GM08714 (cell line): ENCODE measurements around the gene KIRREL1.

Source experiments
- H3K4me3 ChIP-seq: fragments of 200-500 bp; sonication (Bioruptor generic); 2 replicates; pipeline ENCODE4 v1.5.1; 2014; ENCODE audit warnings: mild to moderate bottlenecking, low read length, inconsistent platforms
- ZNF274 ChIP-seq: IDR thresholded peaks from 2 replicates; pipeline ENCODE4 v1.6.1; 2012; ENCODE audit warnings: mild to moderate bottlenecking, low read depth, low read length

Gene KIRREL1

DNA sequence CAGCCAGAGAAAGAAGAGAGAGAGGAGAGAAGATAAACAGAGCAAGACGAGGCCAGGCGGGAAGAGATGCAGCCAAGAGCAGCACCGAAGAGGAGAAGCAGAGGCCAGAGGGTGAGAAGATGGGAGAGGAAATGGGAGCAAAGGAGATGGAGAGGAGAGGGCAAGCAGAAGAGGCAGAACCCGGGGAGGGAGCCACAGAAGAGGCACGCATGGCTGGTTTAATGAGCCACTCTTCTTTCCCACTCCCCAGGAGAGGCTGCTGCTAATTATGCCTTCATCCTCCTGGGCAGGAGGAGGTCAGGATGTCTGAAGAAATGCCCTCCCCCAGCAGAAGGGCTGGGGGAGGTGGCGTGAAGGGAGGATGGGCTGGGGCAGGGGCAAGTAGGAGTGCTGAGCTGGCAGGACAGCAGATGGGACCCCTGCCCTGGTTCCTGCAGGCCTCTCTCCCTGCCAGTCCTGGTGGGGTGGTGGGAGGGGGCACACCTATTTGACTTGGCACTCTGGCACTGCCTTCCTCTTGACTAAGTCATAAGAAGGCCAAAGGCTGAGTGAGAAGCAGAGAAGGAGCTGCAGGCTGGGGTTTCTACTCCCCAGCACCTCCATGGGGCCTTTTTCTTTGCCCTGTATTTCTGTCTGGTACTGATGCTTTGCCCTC, 32.3 kb downstream of the KIRREL1 start:
- no peak overlapping the region for H3K4me3 ChIP-seq
- no peak for TF ChIP-seq ZNF274

DNA sequence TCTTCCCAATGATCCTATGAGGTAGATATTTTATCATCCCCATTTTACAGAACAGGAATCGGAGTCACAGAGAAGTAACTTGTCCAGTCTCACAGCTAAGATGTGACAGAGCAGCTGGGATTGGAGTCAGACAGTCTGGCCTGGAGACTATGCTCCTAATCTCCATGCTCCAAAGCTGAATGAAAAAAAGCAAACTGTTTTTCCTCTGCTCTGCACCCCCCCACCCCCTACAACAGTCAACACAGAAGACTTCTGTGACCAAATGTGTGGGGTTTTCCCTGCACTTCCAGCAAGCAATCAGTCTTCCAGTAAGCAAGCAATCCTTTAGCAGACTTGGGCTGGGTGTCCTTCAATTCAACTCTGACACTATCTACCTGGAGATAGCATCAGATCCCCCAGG, 33.2 kb downstream of the KIRREL1 start:
- H3K4me3 ChIP-seq, result no peak overlapping the region
- TF ChIP-seq ZNF274, result no peak

GRCh38 chr1:158027508-158027907, 34.1 kb downstream of the KIRREL1 start:
- H3K4me3 ChIP-seq, result no peak overlapping the region
- no peak for TF ChIP-seq ZNF274

GRCh38 chr1:158028969-158029368, 35.5 kb downstream of the KIRREL1 start:
- no peak for TF ChIP-seq ZNF274

DNA sequence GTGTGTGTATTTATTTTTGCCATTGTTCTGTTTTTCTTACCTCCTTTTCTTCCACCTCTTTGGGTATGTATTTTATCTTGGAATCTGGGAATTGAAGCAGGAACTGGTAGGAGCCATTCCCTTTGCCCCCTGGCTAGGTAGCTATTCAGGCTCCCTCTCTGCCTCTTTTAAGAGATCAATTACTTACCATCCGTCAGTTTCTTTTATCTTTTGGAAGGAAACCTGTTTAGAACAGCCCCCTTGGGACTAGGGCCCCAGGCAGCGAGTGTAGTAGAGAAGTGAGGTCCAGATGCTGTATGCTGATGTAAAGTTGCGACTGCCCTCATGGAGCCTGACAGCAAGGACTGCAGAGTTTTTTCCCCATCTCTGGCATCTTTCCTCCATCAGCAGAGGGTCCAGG, 41.6 kb downstream of the KIRREL1 start:
- no peak overlapping the region for H3K4me3 ChIP-seq
- TF ChIP-seq ZNF274, result no peak

More at GRCh38 chr1:158028969-158029368, 35.5 kb downstream of the KIRREL1 start:
- H3K4me3 ChIP-seq, result no peak overlapping the region

DNA sequence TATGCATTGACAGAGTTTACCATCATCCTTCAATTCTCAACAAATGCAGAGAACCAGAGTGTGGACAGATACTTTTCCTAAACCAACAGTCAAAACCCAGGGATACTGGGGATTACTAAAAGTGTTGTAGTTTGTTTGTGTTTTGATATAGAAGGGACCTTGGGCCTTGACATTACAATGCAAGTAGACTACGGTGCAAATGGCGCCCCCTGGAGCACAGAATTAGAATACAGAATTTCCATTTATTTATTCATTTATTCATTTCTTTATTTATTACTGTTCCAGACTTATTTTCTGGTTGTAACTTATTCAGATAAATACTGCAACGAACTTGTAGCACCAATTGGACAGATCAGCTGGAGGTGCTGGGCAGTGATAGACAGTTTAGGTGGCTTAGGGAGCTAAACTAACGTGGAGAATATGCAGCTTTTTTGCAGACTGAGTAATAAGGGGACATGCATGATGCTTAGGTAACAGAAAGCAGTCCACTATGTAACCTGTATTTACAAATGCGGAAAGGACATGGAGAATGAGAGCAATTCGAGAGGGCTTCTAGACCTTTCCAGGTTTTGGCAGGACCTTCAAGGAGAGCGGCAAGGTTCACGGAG, 42.6 kb downstream of the KIRREL1 start:
- TF ChIP-seq ZNF274, result no peak
- H3K4me3 ChIP-seq, result no peak overlapping the region

DNA sequence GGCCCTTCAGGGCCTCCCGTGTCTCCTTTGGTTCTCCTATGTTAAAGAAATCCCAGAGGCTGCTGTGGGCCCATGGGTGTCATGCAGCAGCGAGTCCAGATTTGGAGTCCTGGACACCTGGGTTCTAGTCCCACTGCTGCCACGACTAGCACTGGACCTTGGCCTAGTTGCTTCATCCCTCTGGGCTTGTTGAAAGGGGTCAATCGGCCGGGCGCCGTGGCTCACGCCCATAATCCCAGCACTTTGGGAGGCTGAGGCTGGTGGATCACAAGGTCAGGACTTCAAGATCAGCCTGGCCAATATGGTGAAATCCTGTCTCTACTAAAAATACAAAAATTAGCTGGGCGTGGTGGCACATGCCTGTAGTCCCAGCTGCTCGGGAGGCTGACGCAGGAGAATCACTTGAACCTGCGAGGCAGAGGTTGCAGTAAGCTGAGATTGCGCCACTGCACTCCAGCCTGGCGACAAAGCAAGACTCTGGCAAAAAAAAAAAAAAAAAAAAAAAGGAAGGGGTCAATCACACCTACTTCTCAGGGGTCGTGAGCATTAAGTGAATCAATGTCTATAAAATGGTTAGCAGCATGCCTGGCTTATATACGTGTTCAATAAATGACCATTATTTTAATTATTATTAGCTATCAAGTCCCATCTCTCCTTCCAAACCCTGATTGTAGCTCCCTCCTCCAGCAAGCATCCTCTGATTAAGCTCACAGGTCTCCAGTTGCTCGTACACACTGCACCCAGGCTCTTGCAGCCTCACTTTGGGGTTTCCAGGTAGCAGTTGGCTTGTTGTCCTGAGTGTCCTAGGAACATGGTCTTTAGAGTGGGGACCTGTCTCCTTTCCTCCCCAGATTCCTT, 43.8 kb downstream of the KIRREL1 start:
- no peak overlapping the region for H3K4me3 ChIP-seq
- TF ChIP-seq ZNF274, result no peak

DNA sequence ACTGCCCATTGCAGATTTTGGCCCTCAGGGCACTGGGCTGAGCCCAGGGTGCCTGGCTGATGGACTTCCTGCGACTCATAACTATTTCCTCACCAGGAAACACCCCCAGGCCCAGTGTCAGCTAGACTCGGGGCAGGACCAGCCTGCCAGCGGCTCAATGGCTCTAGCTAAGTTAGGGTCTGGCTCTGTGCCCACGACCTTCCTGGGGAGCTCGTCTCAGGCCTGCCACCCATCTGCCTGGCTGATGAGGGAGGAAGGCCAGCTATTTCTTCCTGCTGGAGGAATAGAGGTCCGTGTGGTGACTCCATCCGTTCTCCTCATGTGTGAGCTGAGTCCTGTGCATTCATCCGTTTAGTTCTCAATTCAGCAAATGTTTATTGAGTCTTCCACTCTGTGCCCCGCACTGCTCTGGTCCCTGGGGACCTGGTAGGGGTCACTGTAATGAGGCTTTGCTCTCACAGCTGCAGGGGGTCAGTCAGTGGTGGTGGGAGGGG, 44.5 kb downstream of the KIRREL1 start:
- no peak for TF ChIP-seq ZNF274
- H3K4me3 ChIP-seq, result no peak overlapping the region

DNA sequence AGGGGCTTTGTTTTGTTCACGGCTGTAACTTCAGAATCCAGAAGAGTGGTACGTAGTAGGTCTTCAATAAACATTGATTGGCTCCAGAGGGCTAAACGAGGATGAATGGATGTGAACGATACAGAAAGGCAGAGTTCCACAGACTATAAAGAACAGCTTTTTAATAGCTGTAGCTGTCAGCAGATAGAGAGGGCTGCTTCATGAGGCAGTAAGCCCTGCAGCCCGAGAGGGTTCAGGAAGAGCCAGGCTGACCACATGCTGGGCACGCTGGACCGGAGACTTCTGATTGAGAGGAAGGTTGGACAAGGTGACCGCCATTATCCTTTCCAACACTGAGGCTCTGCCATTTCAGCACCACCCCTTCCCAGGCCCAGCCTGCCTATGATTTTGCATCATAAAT, 45.3 kb downstream of the KIRREL1 start:
- TF ChIP-seq ZNF274, result no peak
- no peak overlapping the region for H3K4me3 ChIP-seq

DNA sequence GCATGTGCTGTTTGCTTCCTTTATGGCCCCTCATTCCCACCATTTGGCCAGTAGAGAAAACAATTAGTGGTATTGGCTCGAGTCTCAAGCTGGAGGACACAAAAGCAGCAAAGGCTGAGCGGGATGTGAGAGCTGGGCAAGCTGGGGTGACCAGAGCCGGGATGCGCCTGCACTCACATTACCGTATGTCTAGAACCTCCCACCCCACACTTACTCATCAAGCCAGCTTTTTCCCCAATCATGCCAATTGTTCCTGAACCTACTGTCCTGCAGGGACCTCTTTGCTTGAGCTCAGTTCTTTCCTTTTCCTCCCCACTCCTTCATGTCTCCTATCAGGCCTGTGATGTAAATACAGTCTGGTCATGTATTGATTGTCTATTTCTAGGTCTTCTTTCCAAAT, 45.9 kb downstream of the KIRREL1 start:
- no peak overlapping the region for H3K4me3 ChIP-seq
- no peak for TF ChIP-seq ZNF274

DNA sequence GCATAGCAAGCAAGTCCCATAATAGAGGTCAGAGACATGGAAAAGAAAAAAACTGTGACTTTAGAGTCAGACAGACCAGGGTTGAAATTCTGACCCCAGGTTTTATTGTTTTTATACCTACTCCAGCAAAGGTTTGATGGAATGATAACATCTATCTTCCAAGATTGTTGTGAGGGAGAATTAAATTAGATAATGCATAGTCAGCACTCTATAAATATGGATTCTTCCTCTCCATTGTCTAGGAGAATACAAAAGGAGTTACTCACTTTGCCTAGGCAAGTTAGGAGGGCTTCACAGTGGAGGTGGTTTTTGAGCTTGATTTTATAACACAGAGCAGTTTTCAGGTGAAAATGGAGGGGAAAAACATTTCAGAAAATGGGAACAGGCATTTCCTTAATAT, 46.9 kb downstream of the KIRREL1 start:
- no peak for TF ChIP-seq ZNF274
- H3K4me3 ChIP-seq, result no peak overlapping the region

GRCh38 chr1:158043232-158043631, 49.8 kb downstream of the KIRREL1 start:
- H3K4me3 ChIP-seq, result no peak overlapping the region
- TF ChIP-seq ZNF274, result no peak

DNA sequence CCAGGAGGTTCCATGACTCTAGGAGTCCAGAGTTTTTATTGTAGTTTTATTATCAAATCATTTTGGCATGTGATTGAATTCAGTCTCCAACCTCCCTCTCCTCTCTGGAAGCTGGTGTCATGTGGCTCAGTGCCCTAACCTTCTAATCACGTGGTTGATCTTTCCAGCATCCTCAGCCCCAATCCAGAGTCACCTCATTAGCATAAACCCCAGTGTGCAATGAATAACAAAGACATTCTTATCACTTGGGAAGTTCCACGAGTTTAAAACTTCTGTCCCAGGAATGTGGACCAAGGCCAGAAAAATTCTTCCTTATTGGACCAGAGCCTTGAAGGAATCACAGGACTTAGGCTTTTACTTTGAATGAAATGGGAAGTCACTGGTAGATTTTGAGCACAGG, 52.2 kb downstream of the KIRREL1 start:
- TF ChIP-seq ZNF274, result no peak
- H3K4me3 ChIP-seq, result no peak overlapping the region

- no peak overlapping the region for H3K4me3 ChIP-seq
- TF ChIP-seq ZNF274, result no peak
Observed at GRCh38 chr1:158046715-158047510, 53.5 kb downstream of the KIRREL1 start.
